GM20431 (cell line): Measurements from ENCODE around the gene RERE.
"Not testable (repeated sequence)": the region's sequence is repeated elsewhere in the genome, so short reads cannot be mapped to it uniquely, and the experiment has no call there.

Experiments used
- in situ Hi-C: fragments of 300-500 bp; cut with MseI, MboI; formaldehyde crosslinking; loops from one replicate; pipeline ENCODE4 v1.15.0; 2020; ENCODE audit warnings: low sequenced_read_pairs; ENCODE audit not compliant: unreplicated experiment

The RERE gene

DNA sequence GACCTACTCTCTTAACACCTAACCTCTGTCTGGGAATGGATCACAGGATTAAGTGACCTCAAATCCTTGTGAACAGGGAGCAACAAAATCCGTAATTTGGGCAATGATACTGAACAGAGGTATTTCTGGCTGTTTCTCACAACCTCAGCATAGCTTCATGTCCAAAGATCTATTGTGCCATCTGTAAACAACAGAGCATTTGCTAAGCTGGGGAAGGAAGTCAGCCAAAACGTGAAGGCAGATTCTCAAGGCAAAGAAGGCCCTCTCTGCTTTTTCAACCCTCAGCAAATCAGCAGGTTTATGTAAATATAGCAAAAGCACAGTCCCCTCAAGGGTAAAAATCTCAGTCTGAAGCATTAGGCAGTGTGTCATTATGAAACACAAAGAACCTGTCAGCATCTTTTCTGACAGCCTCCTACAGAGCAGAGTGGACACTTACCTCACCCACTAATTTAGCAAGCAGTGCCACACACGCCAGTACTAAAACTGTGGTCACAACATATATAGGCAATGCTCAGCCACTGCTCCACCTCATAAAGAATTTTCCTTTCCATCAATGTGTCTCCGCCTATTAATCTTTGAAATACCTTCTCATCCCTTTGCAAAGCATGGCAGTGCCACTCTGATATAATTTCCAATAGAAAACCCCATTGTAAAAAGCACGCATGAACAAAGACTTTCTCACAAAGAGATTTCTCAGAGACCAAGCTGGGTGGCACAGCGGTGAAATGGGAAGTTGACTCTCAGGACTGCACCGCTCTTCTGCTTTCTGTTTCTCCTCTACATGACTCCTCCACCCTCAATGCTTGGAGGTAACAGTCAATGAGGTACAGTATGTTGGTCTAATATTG is 188.0 kb downstream of the RERE start:
- in situ Hi-C loops, result no loop called here

DNA sequence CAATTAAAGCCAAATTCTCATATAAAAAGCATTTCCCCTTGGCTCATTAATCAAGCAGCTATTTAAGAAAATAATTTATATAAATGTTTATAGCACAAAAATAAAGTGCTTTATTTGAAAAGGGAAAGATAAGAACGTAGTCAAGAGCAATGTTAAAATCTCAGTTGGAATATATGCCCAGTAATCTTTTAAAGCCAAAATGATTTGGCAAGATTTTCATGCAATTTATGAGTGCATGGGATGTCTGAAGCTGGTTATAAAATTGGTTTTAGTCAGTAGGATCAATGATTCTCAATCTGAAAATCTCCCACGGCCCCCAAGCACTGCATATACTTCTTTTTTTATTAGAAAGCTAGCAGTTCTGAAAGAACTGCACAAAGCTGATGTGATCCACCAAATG is 188.8 kb downstream of the RERE start:
- in situ Hi-C loops, result no loop called here

DNA sequence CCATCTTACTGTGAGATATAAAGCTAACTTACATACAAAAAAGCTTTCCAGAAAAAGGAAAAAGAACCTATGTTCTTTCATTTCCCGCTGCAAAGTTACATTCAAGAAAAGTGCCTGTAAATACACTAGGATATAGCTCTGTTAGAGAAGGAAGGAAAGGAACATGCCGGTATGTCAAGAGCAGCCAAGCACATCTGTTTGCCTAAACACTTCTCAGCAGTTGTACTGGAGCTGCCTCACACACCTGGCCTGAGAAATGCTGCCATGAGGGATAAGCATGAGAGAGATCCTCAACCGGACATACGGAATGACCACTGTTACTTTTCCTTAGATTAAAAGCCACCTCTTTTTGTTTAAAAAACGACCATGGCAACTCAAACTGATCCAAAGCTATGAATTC is 189.7 kb downstream of the RERE start:
- in situ Hi-C loops, result no loop called here

DNA sequence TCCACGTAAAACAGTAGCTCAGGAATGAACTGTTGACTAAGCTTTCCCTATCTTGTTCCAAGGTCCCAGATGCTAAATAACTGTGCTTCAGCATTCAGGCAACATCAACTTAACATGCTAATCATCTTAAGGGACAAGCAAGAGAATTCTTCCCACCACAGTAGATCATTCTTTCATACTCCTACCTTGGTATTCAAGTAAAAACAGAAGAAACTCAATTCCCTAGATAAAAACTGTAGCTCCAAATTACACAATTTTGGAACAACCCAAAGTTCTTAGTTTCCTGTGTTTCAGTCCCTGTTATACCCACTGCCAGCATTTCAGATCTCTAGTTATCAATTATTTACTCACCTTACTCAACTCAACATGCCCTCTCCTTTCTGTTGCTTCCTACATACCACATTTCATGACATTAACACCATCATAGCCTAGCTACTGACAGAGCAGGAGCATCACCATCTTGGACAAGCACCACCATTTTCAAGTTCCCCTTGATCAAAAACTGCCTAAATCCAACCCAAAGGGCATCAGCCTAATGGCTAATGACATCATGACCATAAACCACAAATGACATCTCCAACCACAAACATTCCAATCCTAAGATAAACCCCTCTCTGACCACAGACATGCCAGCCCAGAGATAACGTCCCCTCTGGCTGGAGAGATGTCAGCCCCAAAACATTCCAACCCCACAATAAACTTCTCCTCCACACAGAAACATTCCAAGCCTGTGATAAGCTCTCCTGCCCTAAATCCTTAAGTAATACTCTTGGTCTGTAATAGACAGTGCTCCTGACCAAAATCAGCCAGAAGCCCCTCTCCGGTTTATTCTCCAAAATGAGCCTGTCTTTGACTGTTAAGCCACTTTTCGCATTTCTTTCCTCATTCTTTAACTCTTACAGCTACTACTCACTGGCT is 191.2 kb downstream of the RERE start:
- in situ Hi-C loops, result no loop called here

DNA sequence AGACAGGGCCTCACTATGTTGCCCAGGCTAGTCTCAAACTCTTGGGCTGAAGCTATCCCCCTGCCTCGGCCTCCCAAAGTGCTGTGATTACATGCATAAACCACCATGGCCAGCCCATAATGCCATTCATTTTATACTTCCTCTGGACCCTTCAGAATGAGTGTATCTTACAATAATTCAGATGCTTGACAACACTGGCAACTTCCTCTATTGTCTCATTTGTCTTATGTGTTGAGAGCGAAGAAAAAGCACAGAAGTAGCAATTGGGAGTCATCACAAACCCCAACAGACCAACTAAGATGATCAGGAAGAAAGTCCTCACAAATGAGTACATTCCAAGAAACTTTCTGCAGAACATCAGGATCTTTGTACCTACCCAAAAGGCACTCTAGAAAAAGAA is 191.9 kb downstream of the RERE start:
- in situ Hi-C loops, result no loop called here

DNA sequence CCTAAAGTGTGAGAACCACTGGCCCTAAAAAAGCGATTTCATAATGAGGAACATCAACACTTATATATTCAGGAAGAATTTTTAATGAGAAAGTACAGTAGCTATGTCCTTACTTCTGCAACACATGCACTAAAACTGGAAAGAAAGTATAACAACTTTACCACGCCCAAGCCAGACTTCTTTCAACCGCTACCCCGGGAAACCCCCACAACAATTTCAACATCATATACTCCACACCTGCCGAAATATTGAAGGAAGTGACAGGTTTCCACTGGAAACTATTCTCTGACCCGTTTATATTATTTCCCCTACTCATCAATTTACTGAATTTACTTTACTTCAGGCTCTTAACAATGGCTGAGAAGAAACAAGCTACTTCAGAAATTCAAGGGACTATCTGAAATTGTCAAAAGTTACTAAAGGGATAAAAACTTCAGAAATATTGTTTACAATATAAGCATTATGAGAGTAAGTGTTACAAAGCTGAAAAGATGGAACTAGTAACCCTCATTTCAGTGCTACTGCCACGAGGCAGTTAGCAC is 193.7 kb downstream of the RERE start:
- in situ Hi-C loops, result not testable (repeated sequence)

DNA sequence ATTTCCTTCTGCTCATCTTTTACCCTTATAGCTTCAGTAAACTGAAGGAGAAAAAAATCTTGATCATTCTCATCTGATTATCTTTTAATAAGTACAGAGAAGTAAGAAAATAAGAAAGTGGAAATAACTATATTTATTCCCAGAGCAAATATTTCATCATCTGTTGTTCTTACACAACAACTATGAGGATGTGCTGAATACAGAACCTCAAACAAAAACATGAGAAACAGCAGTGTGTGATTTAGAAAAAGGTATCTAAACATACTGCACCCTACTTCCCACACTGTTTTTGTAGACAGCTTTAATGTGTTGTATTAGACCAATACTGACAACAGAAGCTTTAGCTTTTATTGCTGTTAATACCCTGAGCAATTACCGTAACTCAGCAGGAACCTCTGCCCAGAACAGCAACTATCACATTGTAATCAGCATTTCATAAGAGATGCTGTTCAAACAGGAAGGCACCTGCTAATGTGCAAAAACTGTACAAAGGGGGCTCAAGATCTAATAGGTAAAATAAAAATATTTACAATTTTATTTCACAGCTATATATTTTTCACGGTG is 195.6 kb downstream of the RERE start:
- in situ Hi-C loops, result not testable (repeated sequence)

DNA sequence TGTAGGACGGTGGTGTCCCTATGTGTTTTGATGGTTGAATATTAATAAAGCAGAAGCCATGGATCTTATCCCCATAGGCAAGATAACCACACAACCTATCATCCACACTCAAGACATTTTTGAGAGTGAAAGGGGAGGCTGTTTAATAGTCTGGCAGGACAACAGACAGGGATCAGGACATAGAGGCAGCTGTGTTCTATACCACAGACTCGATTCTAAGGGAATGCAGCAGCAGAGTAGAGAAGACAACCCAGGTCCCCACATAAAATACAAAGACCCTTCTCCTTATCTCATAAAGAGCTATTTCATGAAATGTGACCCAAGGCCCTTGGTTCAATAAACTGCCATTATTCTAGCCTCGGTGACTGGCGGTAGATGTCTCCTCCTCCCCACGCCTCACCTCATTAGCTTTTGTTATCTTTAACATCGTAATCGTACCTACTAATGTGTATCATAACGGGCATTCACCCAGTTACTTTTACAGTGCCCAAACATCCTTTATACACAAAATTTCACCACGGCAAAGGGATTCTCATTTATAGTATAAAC is 196.3 kb downstream of the RERE start:
- in situ Hi-C loops, result not testable (repeated sequence)

DNA sequence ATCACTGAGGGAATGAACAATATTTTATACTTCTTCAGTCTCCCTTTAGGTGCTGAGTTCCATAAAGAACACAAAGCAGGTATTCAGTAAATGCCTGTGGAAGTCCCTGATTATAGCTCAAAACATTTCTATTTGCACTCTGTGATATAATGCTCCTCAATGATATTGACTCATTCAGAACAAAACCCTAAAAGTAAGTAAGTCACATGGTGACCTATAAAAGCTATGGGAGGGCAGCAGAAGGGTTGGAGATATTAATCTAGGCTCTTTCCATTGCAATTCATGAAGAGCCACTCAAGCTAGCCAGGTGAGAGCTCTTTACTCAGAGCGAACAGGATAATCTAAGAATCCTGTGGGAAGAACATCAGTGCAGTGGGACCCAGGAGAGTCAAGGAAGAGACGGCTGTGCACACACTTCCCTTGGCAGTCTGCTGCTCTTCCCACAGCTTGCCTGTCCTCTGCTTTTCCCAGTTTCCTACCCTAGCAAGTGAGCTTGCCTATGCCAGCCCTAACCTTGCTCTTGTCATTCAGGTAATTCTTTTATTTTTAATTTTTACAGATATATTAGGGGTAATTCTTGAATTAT is 197.4 kb downstream of the RERE start:
- in situ Hi-C loops, result not testable (repeated sequence)

DNA sequence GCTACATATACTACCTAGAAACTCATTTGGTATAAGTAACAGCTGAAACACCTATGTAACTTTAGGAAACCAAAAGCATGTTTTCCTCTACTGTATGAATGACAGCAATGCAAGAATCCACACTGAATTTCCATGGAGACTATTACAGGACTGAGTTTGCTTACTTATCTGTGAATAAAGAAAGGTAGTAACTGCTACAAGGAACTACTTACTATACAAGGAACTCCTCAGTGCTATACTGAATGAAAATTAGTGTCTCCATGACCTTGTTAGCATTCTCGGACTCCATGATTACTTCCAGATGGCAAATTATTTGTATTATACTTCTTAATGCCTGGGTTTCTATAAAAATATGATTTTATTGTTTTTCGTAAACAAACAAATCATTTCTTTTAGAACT is 198.0 kb downstream of the RERE start:
- in situ Hi-C loops, result not testable (repeated sequence)

DNA sequence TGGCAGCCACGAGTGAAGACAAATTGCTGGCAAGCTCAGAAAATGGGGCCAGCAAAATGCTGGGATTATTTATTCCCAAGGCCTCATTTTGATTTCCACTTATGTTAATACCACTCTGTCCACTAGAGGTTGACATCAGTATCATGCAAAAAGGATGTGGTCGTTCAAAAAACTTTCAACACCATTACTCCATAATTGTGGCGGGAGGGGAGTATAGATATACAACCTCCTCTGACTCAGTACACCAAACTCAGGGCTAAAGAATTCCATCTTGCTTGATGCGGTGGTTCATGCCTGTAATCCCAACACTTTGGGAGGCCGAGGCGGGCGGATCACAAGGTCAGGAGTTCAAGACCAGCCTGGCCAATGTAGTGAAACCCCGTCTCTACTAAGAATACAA is 200.6 kb downstream of the RERE start:
- in situ Hi-C loops, result not testable (repeated sequence)

DNA sequence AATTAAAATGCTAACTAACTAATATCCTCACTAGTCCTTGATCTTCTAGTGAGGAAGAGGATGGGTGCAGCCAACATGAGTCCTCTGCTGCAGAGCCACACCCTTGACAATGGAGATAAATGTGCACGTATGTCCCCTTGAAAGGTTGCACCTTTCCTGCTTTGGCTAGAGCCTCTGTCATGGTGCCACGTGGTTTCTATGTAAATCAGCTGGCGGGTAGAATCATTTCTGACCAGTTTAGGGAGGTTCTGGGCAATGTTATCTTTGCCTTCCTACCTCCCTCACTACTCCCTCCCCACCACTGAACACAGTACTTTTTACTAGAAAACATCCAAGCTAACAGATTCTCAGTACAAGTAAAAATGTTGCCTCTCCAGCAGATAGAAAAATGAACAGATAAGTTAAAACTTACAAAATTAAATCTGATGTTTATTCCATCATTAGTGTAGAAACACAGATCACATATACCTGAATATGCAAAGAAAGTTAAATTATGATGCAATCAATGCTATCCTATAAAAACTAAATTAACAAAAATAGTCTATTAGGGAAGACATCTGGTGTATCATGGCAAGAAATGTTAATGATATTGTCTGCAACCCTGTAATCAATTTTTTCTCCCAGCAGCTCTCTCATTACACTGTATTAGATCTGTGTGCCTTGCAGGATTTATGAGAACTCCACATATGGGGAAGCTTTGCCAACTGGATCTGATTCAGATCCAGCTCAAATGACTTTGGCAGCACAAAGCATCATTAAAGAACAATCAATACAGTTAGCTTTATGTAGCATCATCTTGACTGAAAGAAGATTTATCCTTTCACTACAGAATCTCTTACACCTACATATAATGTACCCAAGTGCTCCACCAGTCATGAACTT is 205.6 kb downstream of the RERE start:
- in situ Hi-C loops, result not testable (repeated sequence)

DNA sequence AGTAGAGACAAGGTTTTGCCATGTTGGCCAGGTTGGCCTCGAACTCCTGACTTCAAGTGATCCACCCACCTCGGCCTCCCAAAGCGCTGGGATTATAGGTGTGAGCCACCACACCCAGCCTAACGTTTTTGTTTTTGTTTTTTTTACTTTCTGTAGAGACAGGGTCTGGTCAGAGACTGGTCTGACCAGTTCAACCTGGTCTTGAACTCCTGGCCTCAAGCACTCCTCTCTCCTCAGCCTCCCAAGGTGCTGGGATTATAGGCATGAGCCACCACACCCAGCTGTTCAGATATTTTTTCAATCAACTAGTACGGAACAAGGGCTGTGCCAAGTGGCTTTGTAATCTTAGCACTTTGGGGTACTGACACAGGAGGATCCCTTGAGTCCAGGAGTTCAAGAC is 209.5 kb downstream of the RERE start:
- in situ Hi-C loops, result no loop called here

DNA sequence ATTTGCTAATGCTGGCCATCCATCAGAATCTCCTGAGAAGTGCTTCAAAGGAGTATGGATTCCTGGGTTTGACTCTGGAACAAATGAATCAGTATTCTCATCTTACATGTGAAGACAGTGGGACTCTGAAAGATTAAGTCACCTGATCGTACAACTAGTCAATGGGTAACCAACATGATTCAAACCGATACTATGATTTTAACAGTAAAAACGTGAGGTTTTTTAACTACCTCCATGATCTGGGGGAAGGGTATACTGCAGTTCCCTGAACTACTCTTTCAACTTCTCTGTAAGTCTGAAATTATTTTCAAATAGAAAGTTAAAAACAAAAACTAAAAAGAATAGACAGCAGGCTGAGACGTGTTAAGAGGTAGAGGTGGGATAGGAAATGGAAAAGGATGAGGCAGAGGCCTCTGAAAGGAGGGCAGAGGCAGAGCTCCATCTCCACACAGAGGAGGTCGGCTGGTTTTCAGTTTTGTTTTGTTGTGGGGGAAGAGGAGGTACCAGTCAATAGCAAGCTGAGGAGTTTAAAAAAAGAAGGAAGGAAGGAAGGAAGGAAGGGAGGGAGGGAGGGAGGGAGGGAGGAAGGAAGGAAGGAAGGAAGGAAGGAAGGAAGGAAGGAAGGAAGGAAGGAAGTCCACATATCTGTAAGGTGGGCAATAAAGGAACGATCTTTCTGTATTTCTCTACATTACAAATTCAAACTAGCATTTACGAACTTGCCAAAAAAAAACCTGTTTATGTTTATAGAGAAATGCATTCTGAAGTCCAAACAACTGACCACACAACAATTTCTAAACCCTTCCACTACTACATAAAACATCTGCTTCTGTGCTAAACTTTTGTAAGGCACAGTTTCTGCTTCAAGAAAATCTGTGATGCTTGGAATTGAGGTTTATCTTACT is 213.1 kb downstream of the RERE start:
- in situ Hi-C loops, result no loop called here

DNA sequence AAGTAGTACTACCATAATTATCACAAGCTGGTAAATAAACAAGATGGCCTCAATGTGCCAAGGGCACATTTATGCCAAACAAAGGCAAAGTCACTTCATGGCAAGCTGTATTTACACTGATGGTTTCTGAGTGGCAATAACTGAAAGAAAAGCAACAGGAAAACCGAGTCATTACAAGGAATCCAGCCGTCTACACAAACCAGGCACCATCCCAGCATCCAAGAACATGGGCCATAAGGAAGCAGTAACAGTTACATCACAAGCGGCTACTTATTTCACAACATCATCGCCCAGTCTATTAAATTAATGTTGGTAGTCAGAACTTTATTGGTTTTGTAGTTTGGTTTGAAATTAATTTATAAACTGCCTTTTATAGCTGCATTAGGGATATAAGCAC is 214.2 kb downstream of the RERE start:
- in situ Hi-C loops, result no loop called here

DNA sequence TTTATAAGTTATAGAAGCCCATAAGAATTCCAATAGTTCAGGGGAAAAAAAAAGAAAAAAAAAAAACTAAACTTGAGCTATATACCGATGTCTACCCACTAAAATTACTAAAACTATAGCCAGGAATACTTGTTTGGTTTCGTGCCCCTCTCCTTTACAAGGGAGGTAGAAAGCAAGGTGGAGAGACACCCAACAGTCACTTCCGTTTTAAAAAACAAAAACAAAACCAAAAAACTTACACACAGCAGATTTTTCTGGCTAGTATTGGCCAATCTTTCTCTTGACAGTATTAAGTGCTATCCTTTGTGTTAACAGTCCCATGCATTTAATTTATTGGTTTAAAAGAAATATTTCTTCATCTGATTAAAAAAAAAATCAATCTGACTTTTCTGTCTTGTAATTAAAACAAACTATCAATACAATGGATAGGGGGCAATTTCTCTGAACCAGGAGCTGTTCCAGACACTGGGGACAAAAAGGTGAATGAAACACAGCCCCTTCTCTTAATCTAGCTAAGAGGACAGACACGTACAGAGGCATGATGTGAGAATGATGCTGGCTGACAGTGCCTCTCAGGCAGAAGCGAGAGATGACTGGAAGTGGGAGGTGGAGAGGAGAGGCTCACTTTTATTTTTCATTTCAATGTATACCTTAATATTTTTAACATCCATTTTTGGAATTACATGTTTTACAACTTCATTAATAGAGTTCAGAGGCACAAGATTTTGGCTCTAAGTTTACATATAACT is 214.8 kb downstream of the RERE start:
- in situ Hi-C loops, result no loop called here

DNA sequence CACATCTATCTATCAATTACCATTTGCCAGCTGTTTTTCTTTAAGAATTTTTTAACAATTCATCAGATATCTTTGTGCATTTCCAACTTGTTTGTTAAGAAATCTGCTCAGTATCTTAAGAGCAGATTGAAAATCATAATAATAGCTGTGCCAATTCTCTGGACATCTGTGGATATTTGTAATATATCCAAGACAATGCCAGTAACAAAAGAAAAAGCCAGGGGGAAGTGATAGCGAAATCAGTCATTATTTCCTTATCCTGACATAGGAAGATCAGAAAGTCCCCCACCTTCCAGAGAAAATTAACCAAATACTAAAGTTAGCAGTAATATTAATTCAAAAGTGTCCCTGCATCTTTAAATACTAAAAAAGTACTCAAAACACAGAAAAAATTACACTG is 217.1 kb downstream of the RERE start:
- in situ Hi-C loops, result no loop called here
